Astrocyte (in vitro differentiated cells and primary cell): ENCODE data around the gene FSD1. TPM values are rescaled to one million over a fixed set of nuclear protein-coding genes. Genes with fewer than 3 reads are reported as not detected.

ENCODE experiments used
- DNase-seq: peaks from one replicate; pipeline ENCODE4 v3.0.0-alpha.2; 2010; ENCODE audit warnings: low read depth
- FAIRE-seq: peaks from 2 replicates; lab custom pipeline; 2011; peaks lifted over from hg19 to GRCh38; lab: Jason Lieb, UNC
- H2AFZ ChIP-seq: 2 replicates; pipeline ENCODE4 v1.6.0; 2012; ENCODE audit warnings: low read depth, low read length, inconsistent platforms
- H3K27ac ChIP-seq: 2 replicates; pipeline ENCODE4 v1.5.1; 2011; ENCODE audit warnings: low read depth, low read length, inconsistent platforms
- H3K27me3 ChIP-seq: 2 replicates; pipeline ENCODE4 v1.6.0; 2011; ENCODE audit warnings: low read length, inconsistent platforms; ENCODE audit not compliant: insufficient read depth
- H3K36me3 ChIP-seq: 2 replicates; pipeline ENCODE4 v1.5.1; 2011; ENCODE audit warnings: low read length, inconsistent platforms; ENCODE audit not compliant: insufficient read depth
- H3K4me1 ChIP-seq: 2 replicates; pipeline ENCODE4 v1.5.1; 2011; ENCODE audit warnings: low read length, inconsistent platforms; ENCODE audit not compliant: insufficient read depth
- H3K4me2 ChIP-seq: 2 replicates; pipeline ENCODE4 v1.6.0; 2012; ENCODE audit warnings: low read length, inconsistent platforms
- H3K4me3 ChIP-seq: 2 replicates; pipeline ENCODE4 v1.5.1; 2011; ENCODE audit warnings: low read depth, mild to moderate bottlenecking, low read length, inconsistent platforms; ENCODE audit not compliant: insufficient read depth
- H3K79me2 ChIP-seq: 2 replicates; pipeline ENCODE4 v1.6.0; 2012; ENCODE audit warnings: mild to moderate bottlenecking, low read length, inconsistent platforms; ENCODE audit not compliant: insufficient read depth
- H3K9ac ChIP-seq: 2 replicates; pipeline ENCODE4 v1.6.0; 2012; ENCODE audit warnings: mild to moderate bottlenecking, low read length, inconsistent platforms
- H3K9me3 ChIP-seq: 2 replicates; pipeline ENCODE4 v1.5.1; 2012; ENCODE audit warnings: low read depth, mild to moderate bottlenecking, low read length, inconsistent platforms; ENCODE audit not compliant: insufficient read depth
- H4K20me1 ChIP-seq: 2 replicates; pipeline ENCODE4 v1.6.0; 2012; ENCODE audit warnings: low read length, inconsistent platforms; ENCODE audit not compliant: insufficient read depth
- H3K27ac Mint-ChIP-seq: one replicate; pipeline ENCODE4 v1.8.0; 2021; ENCODE audit warnings: mild to moderate bottlenecking, mixed read lengths; ENCODE audit not compliant: unreplicated experiment
- H3K27me3 Mint-ChIP-seq: one replicate; pipeline ENCODE4 v1.8.0; 2021; ENCODE audit warnings: low read depth, mixed read lengths; ENCODE audit not compliant: unreplicated experiment
- H3K36me3 Mint-ChIP-seq: one replicate; pipeline ENCODE4 v1.8.0; 2021; ENCODE audit warnings: low read depth, mixed read lengths; ENCODE audit not compliant: unreplicated experiment
- H3K4me1 Mint-ChIP-seq: one replicate; pipeline ENCODE4 v1.8.0; 2021; ENCODE audit warnings: low read depth, mixed read lengths; ENCODE audit not compliant: unreplicated experiment
- H3K4me3 Mint-ChIP-seq: one replicate; pipeline ENCODE4 v1.8.0; 2021; ENCODE audit warnings: mild to moderate bottlenecking, moderate library complexity, mixed read lengths; ENCODE audit not compliant: unreplicated experiment
- H3K9me3 Mint-ChIP-seq: one replicate; pipeline ENCODE4 v1.8.0; 2021; ENCODE audit warnings: mild to moderate bottlenecking, mixed read lengths; ENCODE audit not compliant: unreplicated experiment
- EZH2 ChIP-seq: IDR thresholded peaks from 2 replicates; pipeline ENCODE4 v1.6.1; 2012; ENCODE audit warnings: mild to moderate bottlenecking, low read length, inconsistent platforms; ENCODE audit not compliant: insufficient read depth
- total RNA-seq: library from RNA; stranded (reverse); gene quantifications from 2 replicates; pipeline ENCODE4 v1.2.1, GENCODE V29; 2021
- TF ChIP-seq, protein P1 (sequence below): IDR thresholded peaks from 2 replicates; pipeline ENCODE4 v1.5.1; 2011; ENCODE audit warnings: low read depth, mild to moderate bottlenecking, inconsistent platforms, low read length, moderate library complexity; ENCODE audit not compliant: insufficient read depth

FSD1 gene
- total RNA-seq, 1 donor from 2014 or later, result 15.1 TPM

DNA sequence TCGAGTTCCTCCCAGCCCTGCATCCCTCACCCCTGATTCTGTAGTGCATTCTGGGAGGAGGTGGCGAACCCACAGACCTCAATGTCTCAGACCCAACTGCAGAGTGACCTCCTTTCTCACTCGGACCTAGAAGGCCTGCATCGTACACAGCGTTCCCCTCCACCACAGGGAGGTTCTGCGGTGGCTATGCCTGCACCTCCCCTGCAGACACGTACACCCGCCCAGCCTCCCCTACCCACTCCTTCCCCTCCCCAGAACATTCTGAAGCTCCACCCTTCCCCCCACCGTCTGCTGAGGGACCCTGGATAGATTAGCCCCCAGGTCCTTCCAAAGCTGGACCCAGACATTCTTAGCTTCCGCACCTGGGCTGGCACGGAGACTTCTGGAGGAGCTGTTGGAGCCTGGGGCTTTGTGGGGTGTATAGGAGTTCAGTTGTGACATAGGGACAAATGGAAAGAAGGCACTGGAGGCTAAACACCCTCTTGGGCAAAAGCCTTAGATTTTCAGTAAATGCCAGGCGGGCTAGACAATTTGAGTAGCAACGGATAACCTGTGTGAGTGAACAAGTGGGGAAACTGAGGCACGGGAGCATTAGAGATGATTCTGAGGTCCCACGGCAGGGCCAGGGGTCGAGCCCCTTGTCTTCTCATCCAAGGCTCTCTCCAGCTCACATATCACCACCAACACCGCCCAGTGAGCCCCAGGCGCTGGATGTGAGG is 420 bp upstream of the FSD1 start:
- TF ChIP-seq, protein P1, sequence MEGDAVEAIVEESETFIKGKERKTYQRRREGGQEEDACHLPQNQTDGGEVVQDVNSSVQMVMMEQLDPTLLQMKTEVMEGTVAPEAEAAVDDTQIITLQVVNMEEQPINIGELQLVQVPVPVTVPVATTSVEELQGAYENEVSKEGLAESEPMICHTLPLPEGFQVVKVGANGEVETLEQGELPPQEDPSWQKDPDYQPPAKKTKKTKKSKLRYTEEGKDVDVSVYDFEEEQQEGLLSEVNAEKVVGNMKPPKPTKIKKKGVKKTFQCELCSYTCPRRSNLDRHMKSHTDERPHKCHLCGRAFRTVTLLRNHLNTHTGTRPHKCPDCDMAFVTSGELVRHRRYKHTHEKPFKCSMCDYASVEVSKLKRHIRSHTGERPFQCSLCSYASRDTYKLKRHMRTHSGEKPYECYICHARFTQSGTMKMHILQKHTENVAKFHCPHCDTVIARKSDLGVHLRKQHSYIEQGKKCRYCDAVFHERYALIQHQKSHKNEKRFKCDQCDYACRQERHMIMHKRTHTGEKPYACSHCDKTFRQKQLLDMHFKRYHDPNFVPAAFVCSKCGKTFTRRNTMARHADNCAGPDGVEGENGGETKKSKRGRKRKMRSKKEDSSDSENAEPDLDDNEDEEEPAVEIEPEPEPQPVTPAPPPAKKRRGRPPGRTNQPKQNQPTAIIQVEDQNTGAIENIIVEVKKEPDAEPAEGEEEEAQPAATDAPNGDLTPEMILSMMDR, result no peak
- H3K27me3 Mint-ChIP-seq, result peaks cover 6% of the 10 kb centered on the region
- no peak overlapping the region for H3K9ac ChIP-seq
- DNase-seq (no peak), FAIRE-seq (no peak)
- H3K27ac ChIP-seq, result no peak overlapping the region
- no peaks in the 10 kb centered on the region for H3K36me3 ChIP-seq
- H3K4me1 ChIP-seq, result no peaks in the 10 kb centered on the region
- peaks cover 2% of the 10 kb centered on the region for H3K4me1 Mint-ChIP-seq
- no peaks in the 10 kb centered on the region for H4K20me1 ChIP-seq
- H3K36me3 Mint-ChIP-seq, result peaks cover 2% of the 10 kb centered on the region
- H3K9me3 ChIP-seq, result no peaks in the 10 kb centered on the region
- peak overlapping the region; percentile 81 for H3K4me3 Mint-ChIP-seq
- no peaks in the 10 kb centered on the region for H3K79me2 ChIP-seq
- H3K9me3 Mint-ChIP-seq, result no peaks in the 10 kb centered on the region
- H3K27me3 ChIP-seq, result no peaks in the 10 kb centered on the region
- peak overlapping the region; percentile 41 for H3K27ac Mint-ChIP-seq
- no peak overlapping the region for H3K4me3 ChIP-seq
- H3K4me2 ChIP-seq, result peak overlapping the region; percentile 80
- peak overlapping the region; percentile 76 for H2AFZ ChIP-seq

DNA sequence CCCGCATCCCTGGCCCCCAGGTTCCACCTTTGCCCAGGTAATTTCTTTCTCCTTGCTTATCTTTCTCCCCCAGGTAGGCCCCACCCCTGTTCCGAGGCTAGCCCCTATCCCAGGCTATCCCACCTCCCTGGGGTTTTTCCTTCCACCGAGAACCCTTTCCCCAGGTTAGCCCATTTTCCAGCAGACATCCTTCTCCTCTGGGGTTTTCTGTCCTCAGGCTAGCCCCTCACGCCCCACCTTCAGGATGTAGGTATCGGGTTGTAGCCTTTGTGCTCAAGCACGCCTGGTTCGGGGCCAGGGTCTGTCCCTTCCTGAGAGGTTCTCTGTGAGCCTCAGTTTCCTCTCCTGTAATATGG is 837 bp downstream of the FSD1 start:
- H3K4me2 ChIP-seq, result no peak overlapping the region
- peaks cover 2% of the 10 kb centered on the region for H3K36me3 Mint-ChIP-seq
- no peaks in the 10 kb centered on the region for H3K4me1 ChIP-seq
- H3K36me3 ChIP-seq, result no peaks in the 10 kb centered on the region
- peak overlapping the region; percentile 58 for H3K4me3 Mint-ChIP-seq
- H3K9ac ChIP-seq, result no peak overlapping the region
- no peaks in the 10 kb centered on the region for H3K9me3 Mint-ChIP-seq
- no peak overlapping the region for H3K4me3 ChIP-seq
- no peaks in the 10 kb centered on the region for H4K20me1 ChIP-seq
- peaks cover 6% of the 10 kb centered on the region for H3K27me3 Mint-ChIP-seq
- H3K9me3 ChIP-seq, result no peaks in the 10 kb centered on the region
- DNase-seq, result no peak
- FAIRE-seq, result no peak
- TF ChIP-seq EZH2, result no peak
- TF ChIP-seq, protein P1, result no peak
- no peak overlapping the region for H3K27ac Mint-ChIP-seq
- no peaks in the 10 kb centered on the region for H3K27me3 ChIP-seq
- no peak overlapping the region for H3K27ac ChIP-seq
- H3K79me2 ChIP-seq, result no peaks in the 10 kb centered on the region
- H3K4me1 Mint-ChIP-seq, result peaks cover 2% of the 10 kb centered on the region
- no peak overlapping the region for H2AFZ ChIP-seq

DNA sequence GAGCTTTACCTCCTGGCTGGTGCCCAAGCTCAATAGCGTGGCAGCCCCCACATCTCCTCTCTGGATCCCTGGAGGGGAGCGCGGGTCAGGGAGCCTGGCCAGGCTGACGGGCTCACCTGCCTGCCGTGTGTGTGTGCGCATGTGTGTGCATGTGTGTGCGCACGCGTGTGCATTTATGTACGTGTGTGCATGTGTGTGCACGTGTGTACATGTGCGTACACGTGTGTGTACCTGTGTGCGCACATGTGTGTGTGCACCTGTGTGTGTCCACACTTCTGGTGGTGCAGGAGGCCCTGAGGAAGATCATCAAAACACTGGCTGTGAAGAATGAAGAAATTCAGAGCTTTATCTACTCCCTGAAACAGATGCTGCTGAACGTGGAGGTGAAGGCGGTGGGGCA is 1.3 kb downstream of the FSD1 start:
- Histone ChIP-seq H3K9ac (no peak overlapping the region), H3K4me3 (no peak overlapping the region), H3K27ac (no peak overlapping the region), H3K4me1 (no peaks in the 10 kb centered on the region), H3K27me3 (no peaks in the 10 kb centered on the region), H3K4me2 (no peak overlapping the region), H3K36me3 (no peaks in the 10 kb centered on the region), H3K79me2 (no peaks in the 10 kb centered on the region), H2AFZ (no peak overlapping the region), H3K9me3 (no peaks in the 10 kb centered on the region), H4K20me1 (no peaks in the 10 kb centered on the region)
- Mint-ChIP-seq H3K4me1 (peaks cover 2% of the 10 kb centered on the region), H3K27me3 (peaks cover 6% of the 10 kb centered on the region), H3K4me3 (peak overlapping the region; percentile 58), H3K9me3 (no peaks in the 10 kb centered on the region), H3K36me3 (peaks cover 2% of the 10 kb centered on the region), H3K27ac (no peak overlapping the region)
- FAIRE-seq (no peak), DNase-seq (no peak)
- no peak for TF ChIP-seq EZH2
- TF ChIP-seq, protein P1, result no peak
